OCI-LY3 (cell line): ENCODE measurements around the gene C9orf43.
"Not testable (repeated sequence)": the region's sequence is repeated elsewhere in the genome, so short reads cannot be mapped to it uniquely, and the experiment has no call there.

Experiments
- H2AFZ ChIP-seq: fragments of 200-600, 300-600 bp; shearing (Covaris generic); 2 replicates; pipeline ENCODE4 v1.6.0; 2014; ENCODE audit warnings: antibody characterized with exemption, low read depth, low read length
- H3K27ac ChIP-seq: fragments of 200-600, 300-600 bp; sonication (generic); 2 replicates; pipeline ENCODE4 v1.5.1; 2014; ENCODE audit warnings: mild to moderate bottlenecking, low read length, moderate library complexity, mixed read lengths
- H3K27me3 ChIP-seq: fragments of 200-600, 300-600 bp; sonication (generic); 2 replicates; pipeline ENCODE4 v1.6.1; 2014; ENCODE audit warnings: low read depth, low read length, mixed read lengths
- H3K36me3 ChIP-seq: fragments of 200-600, 300-600 bp; sonication (generic); replicated peaks from 2 replicates; pipeline ENCODE3; 2014; ENCODE audit warnings: low read depth, low read length, mixed read lengths
- H3K4me1 ChIP-seq: fragments of 300-600, 200-600 bp; sonication (generic); 2 replicates; pipeline ENCODE4 v1.6.1; 2014; ENCODE audit warnings: low read length, mixed read lengths
- H3K4me2 ChIP-seq: fragments of 200-600, 300-600 bp; sonication (generic); 2 replicates; pipeline ENCODE4 v1.6.1; 2014; ENCODE audit warnings: low read length, mixed read lengths
- H3K4me3 ChIP-seq: fragments of 300-600, 200-600 bp; sonication (generic); 2 replicates; pipeline ENCODE4 v1.5.1; 2014; ENCODE audit warnings: antibody characterized with exemption, mild to moderate bottlenecking, low read length, moderate library complexity
- H3K79me2 ChIP-seq: fragments of 300-600, 200-600 bp; shearing (Covaris generic); 2 replicates; pipeline ENCODE4 v1.6.1; 2014; ENCODE audit warnings: mild to moderate bottlenecking, low read length, mixed read lengths
- H3K9ac ChIP-seq: fragments of 300-600, 200-600 bp; shearing (Covaris generic); 2 replicates; pipeline ENCODE4 v1.6.0; 2014; ENCODE audit warnings: mild to moderate bottlenecking, low read length, moderate library complexity
- H3K9me3 ChIP-seq: fragments of 200-600, 300-600 bp; shearing (Covaris generic); 2 replicates; pipeline ENCODE4 v1.6.1; 2014; ENCODE audit warnings: low read length, mixed read lengths; ENCODE audit not compliant: insufficient read depth
- H4K20me1 ChIP-seq: fragments of 200-600, 300-600 bp; sonication (generic); 2 replicates; pipeline ENCODE4 v1.6.1; 2016; ENCODE audit warnings: low read length, mixed read lengths; ENCODE audit not compliant: insufficient read depth
- EZH2phosphoT487 ChIP-seq: fragments of 200-600 bp; shearing (Covaris generic); IDR thresholded peaks from 2 replicates; pipeline ENCODE4 v1.6.1; 2018; ENCODE audit warnings: antibody characterized with exemption, mixed run types, low read depth
- TF ChIP-seq, protein P1 (sequence below): fragments of 200-600, 300-600 bp; sonication (generic); IDR thresholded peaks from 2 replicates; pipeline ENCODE4 v1.5.1; 2014; ENCODE audit warnings: antibody characterized with exemption, low read length, low read depth

Gene C9orf43

GRCh38 chr9:113380869-113381378, 29.6 kb upstream of the C9orf43 start:
- Histone ChIP-seq H3K4me1 (peaks cover 38% of the 10 kb centered on the region), H3K4me2 (peak overlapping the region; percentile 59), H3K27ac (peak overlapping the region; percentile 57), H3K4me3 (peak overlapping the region; percentile 25), H3K36me3 (no peaks in the 10 kb centered on the region), H3K79me2 (peaks cover 4% of the 10 kb centered on the region), H3K27me3 (no peaks in the 10 kb centered on the region), H3K9ac (peak overlapping the region; percentile 24; the same call in 1 of the 2 replicates), H2AFZ (0 out of 2 replicates have a peak overlapping the region, but pooled peaks have one; percentile 20), H3K9me3 (no peaks in the 10 kb centered on the region), H4K20me1 (no peaks in the 10 kb centered on the region)
- TF ChIP-seq, protein P1, sequence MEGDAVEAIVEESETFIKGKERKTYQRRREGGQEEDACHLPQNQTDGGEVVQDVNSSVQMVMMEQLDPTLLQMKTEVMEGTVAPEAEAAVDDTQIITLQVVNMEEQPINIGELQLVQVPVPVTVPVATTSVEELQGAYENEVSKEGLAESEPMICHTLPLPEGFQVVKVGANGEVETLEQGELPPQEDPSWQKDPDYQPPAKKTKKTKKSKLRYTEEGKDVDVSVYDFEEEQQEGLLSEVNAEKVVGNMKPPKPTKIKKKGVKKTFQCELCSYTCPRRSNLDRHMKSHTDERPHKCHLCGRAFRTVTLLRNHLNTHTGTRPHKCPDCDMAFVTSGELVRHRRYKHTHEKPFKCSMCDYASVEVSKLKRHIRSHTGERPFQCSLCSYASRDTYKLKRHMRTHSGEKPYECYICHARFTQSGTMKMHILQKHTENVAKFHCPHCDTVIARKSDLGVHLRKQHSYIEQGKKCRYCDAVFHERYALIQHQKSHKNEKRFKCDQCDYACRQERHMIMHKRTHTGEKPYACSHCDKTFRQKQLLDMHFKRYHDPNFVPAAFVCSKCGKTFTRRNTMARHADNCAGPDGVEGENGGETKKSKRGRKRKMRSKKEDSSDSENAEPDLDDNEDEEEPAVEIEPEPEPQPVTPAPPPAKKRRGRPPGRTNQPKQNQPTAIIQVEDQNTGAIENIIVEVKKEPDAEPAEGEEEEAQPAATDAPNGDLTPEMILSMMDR, result no peak
- no peak for TF ChIP-seq EZH2phosphoT487

GRCh38 chr9:113381441-113381840, 29.1 kb upstream of the C9orf43 start:
- not testable (repeated sequence) for H3K9ac ChIP-seq, H3K79me2 ChIP-seq, H3K9me3 ChIP-seq, H3K36me3 ChIP-seq, H3K4me3 ChIP-seq, H4K20me1 ChIP-seq, H3K27me3 ChIP-seq, H3K27ac ChIP-seq, H3K4me2 ChIP-seq, H2AFZ ChIP-seq
- peaks cover 38% of the 10 kb centered on the region for H3K4me1 ChIP-seq

GRCh38 chr9:113381909-113382411, 28.6 kb upstream of the C9orf43 start:
- no peak overlapping the region for H3K9ac ChIP-seq
- no peak overlapping the region for H2AFZ ChIP-seq
- H3K27me3 ChIP-seq, result no peaks in the 10 kb centered on the region
- no peak overlapping the region for H3K4me3 ChIP-seq
- no peaks in the 10 kb centered on the region for H3K79me2 ChIP-seq
- TF ChIP-seq EZH2phosphoT487, result no peak
- TF ChIP-seq, protein P1, result no peak
- H3K9me3 ChIP-seq, result no peaks in the 10 kb centered on the region
- peaks cover 38% of the 10 kb centered on the region for H3K4me1 ChIP-seq
- no peak overlapping the region for H3K27ac ChIP-seq
- H4K20me1 ChIP-seq, result no peaks in the 10 kb centered on the region
- H3K4me2 ChIP-seq, result no peak overlapping the region
- peaks cover under 1% of the 10 kb centered on the region for H3K36me3 ChIP-seq

DNA sequence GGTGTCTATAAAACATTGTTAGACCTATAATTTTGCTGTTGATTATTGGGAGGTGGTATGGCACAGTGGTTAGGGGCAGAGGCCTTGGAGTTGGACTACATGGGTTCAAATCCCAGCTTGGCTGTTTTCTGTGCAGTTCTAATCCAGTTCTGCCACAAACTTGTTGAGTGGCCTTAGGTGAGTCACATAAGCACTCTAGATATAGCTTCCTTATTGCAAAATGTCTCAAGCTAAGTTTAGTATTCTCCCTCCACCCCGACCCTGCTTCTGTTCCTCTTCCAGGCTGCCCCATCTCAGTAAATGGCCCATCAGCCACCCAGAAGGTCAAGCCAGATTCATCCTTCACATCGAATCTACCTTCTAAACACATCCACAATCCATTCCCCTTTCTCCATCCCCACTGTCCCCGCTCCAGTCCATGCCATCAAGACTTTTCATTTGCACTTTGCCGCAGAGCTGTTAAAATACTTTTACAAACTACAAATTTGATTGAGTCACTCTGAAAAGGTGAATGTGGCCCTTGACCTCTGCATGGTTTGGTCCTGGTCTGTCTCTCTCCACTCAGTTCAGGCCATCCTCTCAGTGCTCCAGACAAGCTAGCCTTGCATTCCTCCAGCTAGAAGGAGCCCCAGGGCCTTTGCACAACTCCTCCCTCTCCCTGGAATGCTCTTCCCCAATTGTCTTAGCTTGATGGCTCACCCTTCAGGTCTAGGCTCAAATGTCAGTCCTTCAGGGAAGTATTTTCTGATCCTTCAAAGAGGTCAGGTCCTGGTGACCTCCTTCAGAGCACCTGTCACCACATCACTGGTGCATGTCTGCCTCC, 23.8 kb upstream of the C9orf43 start:
- no peak overlapping the region for H3K4me3 ChIP-seq
- peaks cover 18% of the 10 kb centered on the region for H3K36me3 ChIP-seq
- no peak overlapping the region for H3K4me2 ChIP-seq
- no peaks in the 10 kb centered on the region for H3K9me3 ChIP-seq
- no peaks in the 10 kb centered on the region for H3K79me2 ChIP-seq
- no peaks in the 10 kb centered on the region for H4K20me1 ChIP-seq
- H3K27ac ChIP-seq, result no peak overlapping the region
- no peak overlapping the region for H2AFZ ChIP-seq
- TF ChIP-seq EZH2phosphoT487, result no peak
- TF ChIP-seq, protein P1, result no peak
- H3K9ac ChIP-seq, result no peak overlapping the region
- H3K4me1 ChIP-seq, result no peaks in the 10 kb centered on the region
- no peaks in the 10 kb centered on the region for H3K27me3 ChIP-seq
